Neural progenitor cell (in vitro differentiated cells): ENCODE results near the gene POMT2.

Source experiments
- CTCF ChIP-seq: fragments of 200-600 bp; sonication (generic); IDR thresholded peaks from 2 replicates; pipeline ENCODE4 v1.5.1; 2017; ENCODE audit warnings: antibody characterized with exemption, mild to moderate bottlenecking
- EZH2 ChIP-seq: fragments of 200-600 bp; sonication (generic); IDR thresholded peaks from 2 replicates; pipeline ENCODE4 v1.6.1; 2017; ENCODE audit warnings: antibody characterized with exemption, mild to moderate bottlenecking, moderate library complexity
- EZH2phosphoT487 ChIP-seq: fragments of 200-600 bp; sonication (generic); IDR thresholded peaks from 2 replicates; pipeline ENCODE4 v1.6.1; 2017; ENCODE audit warnings: antibody characterized with exemption

GRCh38 chr14:77258566-77258965 lies 62.1 kb downstream of the POMT2 start:
- TF ChIP-seq CTCF (no peak), EZH2 (no peak), EZH2phosphoT487 (no peak)
